ENCODE data around the gene PTGIS.
A peak's percentile ranks its signal among the peaks of the same experiment; 100 is the strongest.
"Not testable (repeated sequence)": the region's sequence is repeated elsewhere in the genome, so short reads cannot be mapped to it uniquely, and the experiment has no call there.

Gene PTGIS

GRCh38 chr20:49567421-49568277, at the start of gene PTGIS:
Gene PTGIS (minus strand): TSS chr20:49568137. CDS start chr20:49568116, 21 bp downstream.
- Mint-ChIP-seq H3K4me1 (ENCODE audit: low read depth) (no peaks in the 10 kb centered on the region), H3K9me3 (no peaks in the 10 kb centered on the region), H3K27ac (no peak within 1 kb of the TSS), H3K36me3 (ENCODE audit: low read depth) (no peaks in the 10 kb centered on the region), H3K4me3 (no peak within 1 kb of the TSS), H3K27me3 (peaks cover 71% of the 10 kb centered on the region)
- intact Hi-C loops (cut with micrococcal nuclease) = no loop called here

- H3K27me3 Mint-ChIP-seq; H3K4me1 Mint-ChIP-seq (ENCODE audit: low read depth); H3K27ac Mint-ChIP-seq; intact Hi-C loops (cut with micrococcal nuclease); H3K4me3 Mint-ChIP-seq; H3K9me3 Mint-ChIP-seq; H3K36me3 Mint-ChIP-seq (ENCODE audit: low read depth): not testable (repeated sequence)
Measured at GRCh38 chr20:49617394-49617793, 49.5 kb upstream of the PTGIS start.

GRCh38 chr20:49616154-49617007, 48.4 kb upstream of the PTGIS start:
- intact Hi-C loops (cut with micrococcal nuclease) = no loop called here
- Mint-ChIP-seq H3K4me3 (no peak overlapping the region), H3K36me3 (ENCODE audit: low read depth) (no peaks in the 10 kb centered on the region), H3K27me3 (peaks cover 2% of the 10 kb centered on the region), H3K27ac (no peak overlapping the region), H3K4me1 (ENCODE audit: low read depth) (peaks cover under 1% of the 10 kb centered on the region), H3K9me3 (no peaks in the 10 kb centered on the region)

GRCh38 chr20:49615401-49616153, 47.6 kb upstream of the PTGIS start:
- Mint-ChIP-seq H3K4me3 (no peak overlapping the region), H3K27ac (no peak overlapping the region), H3K4me1 (ENCODE audit: low read depth) (peaks cover 9% of the 10 kb centered on the region), H3K27me3 (peaks cover 4% of the 10 kb centered on the region), H3K36me3 (ENCODE audit: low read depth) (no peaks in the 10 kb centered on the region), H3K9me3 (no peaks in the 10 kb centered on the region)
- intact Hi-C loops (cut with micrococcal nuclease) = no loop called here

GRCh38 chr20:49615051-49615400, 47.1 kb upstream of the PTGIS start:
- H3K4me3 Mint-ChIP-seq; H3K27ac Mint-ChIP-seq; H3K36me3 Mint-ChIP-seq (ENCODE audit: low read depth); intact Hi-C loops (cut with micrococcal nuclease); H3K9me3 Mint-ChIP-seq; H3K27me3 Mint-ChIP-seq: not testable (repeated sequence)
- H3K4me1 Mint-ChIP-seq (ENCODE audit: low read depth) = peaks cover 11% of the 10 kb centered on the region

GRCh38 chr20:49614338-49615050, 46.6 kb upstream of the PTGIS start:
- Mint-ChIP-seq H3K4me1 (ENCODE audit: low read depth) (peaks cover 11% of the 10 kb centered on the region), H3K9me3 (no peaks in the 10 kb centered on the region), H3K36me3 (ENCODE audit: low read depth) (no peaks in the 10 kb centered on the region), H3K4me3 (no peak overlapping the region), H3K27ac (no peak overlapping the region), H3K27me3 (peaks cover 8% of the 10 kb centered on the region)
- intact Hi-C loops (cut with micrococcal nuclease) = loop anchor here (5.0 kb wide), 1 partner anchor 282 kb away; no protein-coding TSS in a partner anchor

- Mint-ChIP-seq H3K9me3 (no peaks in the 10 kb centered on the region), H3K4me3 (no peak overlapping the region), H3K36me3 (ENCODE audit: low read depth) (no peaks in the 10 kb centered on the region), H3K27me3 (peaks cover 17% of the 10 kb centered on the region), H3K27ac (no peak overlapping the region), H3K4me1 (ENCODE audit: low read depth) (peaks cover 16% of the 10 kb centered on the region)
- intact Hi-C loops (cut with micrococcal nuclease) = loop anchor here (5.0 kb wide), 1 partner anchor 280 kb away; no protein-coding TSS in a partner anchor
Measured at GRCh38 chr20:49612127-49612738, 44.3 kb upstream of the PTGIS start.

GRCh38 chr20:49611539-49612126, 43.7 kb upstream of the PTGIS start:
- not testable (repeated sequence) for H3K4me3 Mint-ChIP-seq, H3K27ac Mint-ChIP-seq

GRCh38 chr20:49610691-49611538, 43.0 kb upstream of the PTGIS start:
- Mint-ChIP-seq H3K9me3 (no peaks in the 10 kb centered on the region), H3K27ac (no peak overlapping the region), H3K4me3 (peak overlapping the region; percentile 57), H3K36me3 (ENCODE audit: low read depth) (no peaks in the 10 kb centered on the region), H3K27me3 (peaks cover 17% of the 10 kb centered on the region), H3K4me1 (ENCODE audit: low read depth) (peaks cover 16% of the 10 kb centered on the region)
- intact Hi-C loops (cut with micrococcal nuclease) = loop anchor here (1.0 to 5.0 kb wide), 2 partner anchors 235 to 279 kb away; no protein-coding TSS in a partner anchor

More at GRCh38 chr20:49611539-49612126, 43.7 kb upstream of the PTGIS start:
- not testable (repeated sequence) for H3K36me3 Mint-ChIP-seq (ENCODE audit: low read depth); H3K9me3 Mint-ChIP-seq
- H3K4me1 Mint-ChIP-seq (ENCODE audit: low read depth) = peaks cover 16% of the 10 kb centered on the region
- intact Hi-C loops (cut with micrococcal nuclease) = loop anchor here (1.0 to 5.0 kb wide), 2 partner anchors 235 to 279 kb away; no protein-coding TSS in a partner anchor
- peaks cover 17% of the 10 kb centered on the region for H3K27me3 Mint-ChIP-seq

- Mint-ChIP-seq H3K4me3 (no peak overlapping the region), H3K4me1 (ENCODE audit: low read depth) (peaks cover 16% of the 10 kb centered on the region), H3K9me3 (no peaks in the 10 kb centered on the region), H3K27me3 (peaks cover 18% of the 10 kb centered on the region), H3K27ac (no peak overlapping the region), H3K36me3 (ENCODE audit: low read depth) (no peaks in the 10 kb centered on the region)
- intact Hi-C loops (cut with micrococcal nuclease) = loop anchor here (1.0 kb wide), 1 partner anchor 67 kb away; no protein-coding TSS in a partner anchor
Measured at GRCh38 chr20:49608752-49609670, 41.1 kb upstream of the PTGIS start.

- Mint-ChIP-seq H3K4me3 (no peak overlapping the region), H3K36me3 (ENCODE audit: low read depth) (no peaks in the 10 kb centered on the region)
- intact Hi-C loops (cut with micrococcal nuclease) = no loop called here
Measured at GRCh38 chr20:49607568-49607967, 39.6 kb upstream of the PTGIS start.

More at GRCh38 chr20:49607568-49607967, 39.6 kb upstream of the PTGIS start:
- no peaks in the 10 kb centered on the region for H3K9me3 Mint-ChIP-seq
- H3K27ac Mint-ChIP-seq = no peak overlapping the region
- H3K4me1 Mint-ChIP-seq (ENCODE audit: low read depth) = peaks cover 16% of the 10 kb centered on the region
- peaks cover 18% of the 10 kb centered on the region for H3K27me3 Mint-ChIP-seq
